ENCODE data around the gene CDK17. TPM values are rescaled to one million over a fixed set of nuclear protein-coding genes. Genes with fewer than 3 reads are reported as not detected.

CDK17 gene
- polyA plus RNA-seq, 1 of the 3 experiments (the other 2 are of a cell fraction), result 11.7 TPM

- DNase-seq, result no peak
- Histone ChIP-seq H3K4me2 (no peak overlapping the region), H4K20me1 (ENCODE audit: insufficient read depth) (peaks cover 94% of the 10 kb centered on the region), H3K79me2 (ENCODE audit: insufficient read depth) (peaks cover 100% of the 10 kb centered on the region), H3K9me2 (no peaks in the 10 kb centered on the region), H3K9ac (no peak overlapping the region), H3K4me1 (ENCODE audit: control insufficient read depth in 1 of 2, insufficient read depth in 2 of 2, low read depth in 1 of 2, low read length in 1 of 2) (peaks cover 0 to 6% of the 10 kb centered on the region in 2 experiments; a peak in 2 of 4 replicates), H3K36me3 (replicated peaks in 1 of 2; ENCODE audit: control insufficient read depth in 1 of 2, insufficient read depth in 2 of 2, low read length in 1 of 2) (peaks cover 6 to 36% of the 10 kb centered on the region in 2 experiments), H3K27me3 (ENCODE audit: insufficient read depth) (no peaks in the 10 kb centered on the region), H3K4me3 (ENCODE audit: low read depth in 2 of 2, low read length in 1 of 2) (no peak overlapping the region), H3F3A (replicated peaks; ENCODE audit: insufficient read depth) (peaks cover 3% of the 10 kb centered on the region), H3K9me3 (no peaks in the 10 kb centered on the region), H3K27ac (ENCODE audit: low read depth in 2 of 2, low read length in 1 of 2) (no peak overlapping the region), H2AFZ (ENCODE audit: low read depth) (no peak overlapping the region)
- POLR2A ChIA-PET, result no interaction called here
- WGBS (ENCODE audit: low lambda C conversion rate), result 94% methylated on average over 8 of the region's 8 CpGs
- TF ChIP-seq FOSL2 (IDR thresholded peaks at IDR 0.05; ENCODE audit: borderline replicate concordance, low read depth) (no peak), RAD21 (IDR thresholded peaks at IDR 0.05; ENCODE audit: low read length) (no peak), FOXJ3 (CRISPR knock-in tag; IDR thresholded peaks at IDR 0.05) (no peak), NRF1 (IDR thresholded peaks at IDR 0.05; ENCODE audit: low read depth, low read length) (no peak), ZBTB33 (IDR thresholded peaks at IDR 0.05; ENCODE audit: borderline replicate concordance, low read depth) (no peak), RCOR1 (IDR thresholded peaks at IDR 0.05; ENCODE audit: low read length) (no peak)
- TF ChIP-seq, protein P1, sequence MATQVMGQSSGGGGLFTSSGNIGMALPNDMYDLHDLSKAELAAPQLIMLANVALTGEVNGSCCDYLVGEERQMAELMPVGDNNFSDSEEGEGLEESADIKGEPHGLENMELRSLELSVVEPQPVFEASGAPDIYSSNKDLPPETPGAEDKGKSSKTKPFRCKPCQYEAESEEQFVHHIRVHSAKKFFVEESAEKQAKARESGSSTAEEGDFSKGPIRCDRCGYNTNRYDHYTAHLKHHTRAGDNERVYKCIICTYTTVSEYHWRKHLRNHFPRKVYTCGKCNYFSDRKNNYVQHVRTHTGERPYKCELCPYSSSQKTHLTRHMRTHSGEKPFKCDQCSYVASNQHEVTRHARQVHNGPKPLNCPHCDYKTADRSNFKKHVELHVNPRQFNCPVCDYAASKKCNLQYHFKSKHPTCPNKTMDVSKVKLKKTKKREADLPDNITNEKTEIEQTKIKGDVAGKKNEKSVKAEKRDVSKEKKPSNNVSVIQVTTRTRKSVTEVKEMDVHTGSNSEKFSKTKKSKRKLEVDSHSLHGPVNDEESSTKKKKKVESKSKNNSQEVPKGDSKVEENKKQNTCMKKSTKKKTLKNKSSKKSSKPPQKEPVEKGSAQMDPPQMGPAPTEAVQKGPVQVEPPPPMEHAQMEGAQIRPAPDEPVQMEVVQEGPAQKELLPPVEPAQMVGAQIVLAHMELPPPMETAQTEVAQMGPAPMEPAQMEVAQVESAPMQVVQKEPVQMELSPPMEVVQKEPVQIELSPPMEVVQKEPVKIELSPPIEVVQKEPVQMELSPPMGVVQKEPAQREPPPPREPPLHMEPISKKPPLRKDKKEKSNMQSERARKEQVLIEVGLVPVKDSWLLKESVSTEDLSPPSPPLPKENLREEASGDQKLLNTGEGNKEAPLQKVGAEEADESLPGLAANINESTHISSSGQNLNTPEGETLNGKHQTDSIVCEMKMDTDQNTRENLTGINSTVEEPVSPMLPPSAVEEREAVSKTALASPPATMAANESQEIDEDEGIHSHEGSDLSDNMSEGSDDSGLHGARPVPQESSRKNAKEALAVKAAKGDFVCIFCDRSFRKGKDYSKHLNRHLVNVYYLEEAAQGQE (IDR thresholded peaks at IDR 0.05; ENCODE audit: low read depth, low read length), result no peak
- CTCF ChIA-PET, result interaction anchor here (1.2 to 1.3 kb wide), 2 partner anchors 11 to 44 kb away, joined by 3 read pairs; no protein-coding TSS in a partner anchor
Observed at GRCh38 chr12:96255077-96255476, 145.2 kb downstream of the CDK17 start.

DNA sequence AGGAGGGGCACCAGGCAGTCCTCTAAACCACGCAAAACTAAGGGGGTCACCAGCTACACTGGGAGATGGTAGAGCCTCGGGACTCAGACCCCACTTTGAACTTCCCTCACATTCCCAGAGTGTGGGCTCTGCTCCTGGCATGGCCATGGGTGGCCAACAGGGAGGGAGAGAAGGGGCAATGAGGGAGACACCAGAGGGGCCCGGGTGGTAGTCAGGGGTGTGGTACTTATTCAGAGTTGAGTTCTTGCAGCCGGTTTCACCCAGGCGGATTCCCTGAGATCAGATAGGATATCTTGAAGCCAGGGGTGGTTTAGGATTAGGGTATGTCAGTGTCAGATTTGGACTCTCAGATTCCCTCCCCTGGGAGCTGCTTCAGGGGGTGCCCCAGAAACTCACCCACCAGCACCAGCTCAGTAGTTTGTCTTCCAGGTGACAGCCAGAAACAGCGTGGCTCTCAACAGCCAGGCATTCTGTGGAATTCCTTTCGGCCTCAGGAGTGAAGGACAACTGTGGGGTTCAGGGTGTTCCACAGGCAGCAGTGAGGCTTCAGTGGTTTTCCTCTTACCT, 150.0 kb downstream of the CDK17 start:
- DNase-seq, result no peak
- Histone ChIP-seq H3K4me3 (ENCODE audit: low read depth in 2 of 2, low read length in 1 of 2) (no peak overlapping the region), H3K9me2 (no peaks in the 10 kb centered on the region), H3K79me2 (ENCODE audit: insufficient read depth) (peaks cover 100% of the 10 kb centered on the region), H3K9me3 (no peaks in the 10 kb centered on the region), H3K9ac (no peak overlapping the region), H3K27me3 (ENCODE audit: insufficient read depth) (no peaks in the 10 kb centered on the region), H3F3A (replicated peaks; ENCODE audit: insufficient read depth) (no peaks in the 10 kb centered on the region), H3K36me3 (replicated peaks in 1 of 2; ENCODE audit: control insufficient read depth in 1 of 2, insufficient read depth in 2 of 2, low read length in 1 of 2) (peaks cover 33 to 63% of the 10 kb centered on the region in 2 experiments), H3K4me2 (no peak overlapping the region), H2AFZ (ENCODE audit: low read depth) (no peak overlapping the region), H3K27ac (ENCODE audit: low read depth in 2 of 2, low read length in 1 of 2) (no peak overlapping the region), H3K4me1 (ENCODE audit: control insufficient read depth in 1 of 2, insufficient read depth in 2 of 2, low read depth in 1 of 2, low read length in 1 of 2) (peaks cover 7 to 15% of the 10 kb centered on the region in 2 experiments; a peak in 2 of 4 replicates), H4K20me1 (ENCODE audit: insufficient read depth) (peaks cover 94% of the 10 kb centered on the region)
- WGBS (ENCODE audit: low lambda C conversion rate), result 98% methylated on average over 5 of the region's 7 CpGs
- POLR2A ChIA-PET, result no interaction called here
- CTCF ChIA-PET, result interaction anchor here (1.2 to 3.1 kb wide), 2 partner anchors 11 kb away, joined by 3 to 15 read pairs; no protein-coding TSS in a partner anchor
- TF ChIP-seq FOXM1 (IDR thresholded peaks at IDR 0.05; ENCODE audit: low read depth), result no peak
- TF ChIP-seq, protein P1 (IDR thresholded peaks at IDR 0.05; ENCODE audit: low read depth, low read length), result no peak
- TF ChIP-seq, protein P2, sequence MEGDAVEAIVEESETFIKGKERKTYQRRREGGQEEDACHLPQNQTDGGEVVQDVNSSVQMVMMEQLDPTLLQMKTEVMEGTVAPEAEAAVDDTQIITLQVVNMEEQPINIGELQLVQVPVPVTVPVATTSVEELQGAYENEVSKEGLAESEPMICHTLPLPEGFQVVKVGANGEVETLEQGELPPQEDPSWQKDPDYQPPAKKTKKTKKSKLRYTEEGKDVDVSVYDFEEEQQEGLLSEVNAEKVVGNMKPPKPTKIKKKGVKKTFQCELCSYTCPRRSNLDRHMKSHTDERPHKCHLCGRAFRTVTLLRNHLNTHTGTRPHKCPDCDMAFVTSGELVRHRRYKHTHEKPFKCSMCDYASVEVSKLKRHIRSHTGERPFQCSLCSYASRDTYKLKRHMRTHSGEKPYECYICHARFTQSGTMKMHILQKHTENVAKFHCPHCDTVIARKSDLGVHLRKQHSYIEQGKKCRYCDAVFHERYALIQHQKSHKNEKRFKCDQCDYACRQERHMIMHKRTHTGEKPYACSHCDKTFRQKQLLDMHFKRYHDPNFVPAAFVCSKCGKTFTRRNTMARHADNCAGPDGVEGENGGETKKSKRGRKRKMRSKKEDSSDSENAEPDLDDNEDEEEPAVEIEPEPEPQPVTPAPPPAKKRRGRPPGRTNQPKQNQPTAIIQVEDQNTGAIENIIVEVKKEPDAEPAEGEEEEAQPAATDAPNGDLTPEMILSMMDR (IDR thresholded peaks at IDR 0.05), result no peak
- TF ChIP-seq, protein P3, sequence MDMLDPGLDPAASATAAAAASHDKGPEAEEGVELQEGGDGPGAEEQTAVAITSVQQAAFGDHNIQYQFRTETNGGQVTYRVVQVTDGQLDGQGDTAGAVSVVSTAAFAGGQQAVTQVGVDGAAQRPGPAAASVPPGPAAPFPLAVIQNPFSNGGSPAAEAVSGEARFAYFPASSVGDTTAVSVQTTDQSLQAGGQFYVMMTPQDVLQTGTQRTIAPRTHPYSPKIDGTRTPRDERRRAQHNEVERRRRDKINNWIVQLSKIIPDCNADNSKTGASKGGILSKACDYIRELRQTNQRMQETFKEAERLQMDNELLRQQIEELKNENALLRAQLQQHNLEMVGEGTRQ (IDR thresholded peaks at IDR 0.05; ENCODE audit: borderline replicate concordance, low read depth, low read length), result no peak
- no peak for TF ChIP-seq MXI1 (IDR thresholded peaks at IDR 0.05; ENCODE audit: low read depth, low read length)
- TF ChIP-seq GABPA (IDR thresholded peaks at IDR 0.05; ENCODE audit: low read depth), result no peak
- TF ChIP-seq TAF1 (IDR thresholded peaks at IDR 0.05; ENCODE audit: borderline replicate concordance, low read depth, low read length), result no peak
